Measurements from ENCODE around the gene BABAM2. TPM values are rescaled to one million over a fixed set of nuclear protein-coding genes. Genes with fewer than 3 reads are reported as not detected.
A peak's percentile ranks its signal among the peaks of the same experiment; 100 is the strongest.

The BABAM2 gene
- total and polyA plus RNA-seq, 10 of the 15 experiments (the other 5 are each of a cell fraction or from before 2014, with no cell fraction given): 30.7 to 59.9 (median 44.5) TPM

GRCh38 chr2:28252311-28252710 lies 361.8 kb downstream of the BABAM2 start (continued):
- no peak for TF ChIP-seq ZBTB11 (CRISPR knock-in tag; IDR thresholded peaks at IDR 0.05)
- TF ChIP-seq ZNF24 (IDR thresholded peaks at IDR 0.05): no peak
- peak; percentile 69 for TF ChIP-seq IKZF1 (conservative IDR thresholded peaks at IDR 0.05)
- TF ChIP-seq ATF7 (IDR thresholded peaks at IDR 0.05; ENCODE audit: low read depth): 0 out of 2 replicates have a peak, but pooled peaks have one; percentile 23
- no peak for TF ChIP-seq SMARCA5 (IDR thresholded peaks at IDR 0.05)
- no peak for TF ChIP-seq ZNF622 (IDR thresholded peaks at IDR 0.05)
- no peak for TF ChIP-seq RFX5 (IDR thresholded peaks at IDR 0.05; ENCODE audit: low read depth, low read length)
- TF ChIP-seq MEF2A (IDR thresholded peaks at IDR 0.05; ENCODE audit: insufficient read depth, low read depth, low read length): no peak
- TF ChIP-seq IRF3 (IDR thresholded peaks at IDR 0.05): no peak
- no peak for TF ChIP-seq CUX1 (IDR thresholded peaks at IDR 0.05; ENCODE audit: insufficient replicate concordance, low read depth, low read length)
- no peak for TF ChIP-seq FOXM1 (IDR thresholded peaks at IDR 0.05; ENCODE audit: low read depth, low read length)
- TF ChIP-seq SPI1 (IDR thresholded peaks at IDR 0.05; ENCODE audit: borderline replicate concordance, insufficient read depth, low read depth, low read length): no peak
- TF ChIP-seq NFIC (IDR thresholded peaks at IDR 0.05; ENCODE audit: low read depth, low read length): peak; percentile 70
- TF ChIP-seq ATF2 (IDR thresholded peaks at IDR 0.05; ENCODE audit: low read length): no peak
- TF ChIP-seq JUND (IDR thresholded peaks at IDR 0.05; ENCODE audit: low read depth, low read length): peak; percentile 60; the same call in 1 of the 2 replicates
- no peak for TF ChIP-seq ZNF687 (IDR thresholded peaks at IDR 0.05)
